Aorta (tissue), 4 donors: ENCODE results near the gene DTD1. TPM values are rescaled to one million over a fixed set of nuclear protein-coding genes. Genes with fewer than 3 reads are reported as not detected.

ENCODE experiments used
- polyA plus RNA-seq, 2 donors: library from polyadenylated mRNA; stranded (reverse); fragments of 200-250 nt; gene quantifications; one replicate each; pipeline ENCODE4 v1.2.3, GENCODE V29; 2013
- total RNA-seq, 2 donors: library from RNA; stranded (reverse); fragmentation: NEBNext Ultra II Directional; extraction: Animal tissue kit (Norgen Biotek cat#: 25700); gene quantifications; one replicate each; pipeline ENCODE4 v1.2.1, GENCODE V29; 2021
- donor health status: healthy with polysubstance abuse.
- donor health status: Bipolar disorder and iron deficiency.
- donor health status: DM: no; HTN: no; CAD: no.
- donor health status: DM: yes; HTN: yes; CAD: no.

The DTD1 gene
- total and polyA plus RNA-seq, 4 donors, result 17.8 to 20.2 (median 19.8) TPM

Other genes with a start within 250 kb of the DTD1 start
- 1 to 10 TPM; 2.3 to 2.5 TPM for gene DZANK1, start 121.0 kb upstream of the DTD1 start, total RNA-seq
- gene DZANK1, start 121.0 kb upstream of the DTD1 start, polyA plus RNA-seq, result 1 to 10 TPM in 1 of 2 donors, under 1 TPM in 1; 0.75 to 3.6 TPM
- 1 to 10 TPM; 7.3 to 8.2 TPM for gene POLR3F, start 120.7 kb upstream of the DTD1 start, total RNA-seq
- gene POLR3F, start 120.7 kb upstream of the DTD1 start, polyA plus RNA-seq, result 10 to 100 TPM in 1 of 2 donors, 1 to 10 TPM in 1; 5.6 to 20.4 TPM
- gene RBBP9, start 90.8 kb upstream of the DTD1 start, total RNA-seq, result 10 to 100 TPM; 13.6 to 17.7 TPM
- gene RBBP9, start 90.8 kb upstream of the DTD1 start, polyA plus RNA-seq, result 1 to 10 TPM; 8.4 to 9.2 TPM
- 10 to 100 TPM; 30.6 to 37.5 TPM for gene SEC23B, start 80.1 kb upstream of the DTD1 start, total RNA-seq
- gene SEC23B, start 80.1 kb upstream of the DTD1 start, polyA plus RNA-seq, result 10 to 100 TPM in 1 of 2 donors, 1 to 10 TPM in 1; 8.9 to 14.4 TPM
- 10 to 100 TPM; 46.0 to 51.5 TPM for gene SMIM26, start 20.6 kb upstream of the DTD1 start, total RNA-seq
- 100 to 1,000 TPM; 124 to 197 TPM for gene SMIM26, start 20.6 kb upstream of the DTD1 start, polyA plus RNA-seq
- gene SCP2D1, start 225.7 kb downstream of the DTD1 start, total RNA-seq, result not detected
- not detected for gene SCP2D1, start 225.7 kb downstream of the DTD1 start, polyA plus RNA-seq